ENCODE measurements around the gene PDE4D. TPM values are rescaled to one million over a fixed set of nuclear protein-coding genes. Genes with fewer than 3 reads are reported as not detected.

PDE4D gene
- total RNA-seq, 1 donor from 2014 or later, result 14.2 TPM

- no peaks in the 10 kb centered on the region for H4K20me1 ChIP-seq (ENCODE audit: insufficient read depth, low read length)
- Mint-ChIP-seq H3K4me3 (ENCODE audit: unreplicated experiment) (no peak overlapping the region), H3K4me1 (ENCODE audit: low read depth, unreplicated experiment) (no peaks in the 10 kb centered on the region), H3K27me3 (ENCODE audit: low read depth, unreplicated experiment) (no peaks in the 10 kb centered on the region), H3K27ac (ENCODE audit: unreplicated experiment) (no peak overlapping the region), H3K9me3 (ENCODE audit: unreplicated experiment) (no peaks in the 10 kb centered on the region), H3K36me3 (ENCODE audit: low read depth, unreplicated experiment) (no peaks in the 10 kb centered on the region)
- H3K79me2 ChIP-seq (ENCODE audit: insufficient read depth, low read length), result no peaks in the 10 kb centered on the region
- H3K9ac ChIP-seq (ENCODE audit: low read length), result no peak overlapping the region
- H3K4me2 ChIP-seq (ENCODE audit: low read length), result no peak overlapping the region
- FAIRE-seq (no peak), DNase-seq (ENCODE audit: low read depth) (no peak)
- H3K27ac ChIP-seq (ENCODE audit: low read depth, low read length), result no peak overlapping the region
- H2AFZ ChIP-seq (ENCODE audit: low read depth, low read length), result no peak overlapping the region
- H3K27me3 ChIP-seq (ENCODE audit: insufficient read depth, low read length), result no peaks in the 10 kb centered on the region
- no peak overlapping the region for H3K4me3 ChIP-seq (ENCODE audit: insufficient read depth, low read depth, low read length)
- TF ChIP-seq CTCF (IDR thresholded peaks at IDR 0.05; ENCODE audit: insufficient read depth, low read depth, low read length) (no peak), EZH2 (IDR thresholded peaks at IDR 0.05; ENCODE audit: insufficient read depth, low read length) (no peak)
- H3K9me3 ChIP-seq (ENCODE audit: insufficient read depth, low read depth, low read length), result no peaks in the 10 kb centered on the region
- no peaks in the 10 kb centered on the region for H3K4me1 ChIP-seq (ENCODE audit: insufficient read depth, low read length)
- H3K36me3 ChIP-seq (ENCODE audit: insufficient read depth, low read length), result no peaks in the 10 kb centered on the region
Measured at GRCh38 chr5:59436364-59437148, 457.0 kb downstream of the PDE4D start.

- no peak overlapping the region for H3K9ac ChIP-seq (ENCODE audit: low read length)
- no peak for TF ChIP-seq EZH2 (IDR thresholded peaks at IDR 0.05; ENCODE audit: insufficient read depth, low read length)
- TF ChIP-seq CTCF (IDR thresholded peaks at IDR 0.05; ENCODE audit: insufficient read depth, low read depth, low read length), result no peak
- FAIRE-seq (no peak), DNase-seq (ENCODE audit: low read depth) (no peak)
- Mint-ChIP-seq H3K36me3 (ENCODE audit: low read depth, unreplicated experiment) (no peaks in the 10 kb centered on the region), H3K4me1 (ENCODE audit: low read depth, unreplicated experiment) (no peaks in the 10 kb centered on the region), H3K27ac (ENCODE audit: unreplicated experiment) (no peak overlapping the region), H3K4me3 (ENCODE audit: unreplicated experiment) (no peak overlapping the region), H3K27me3 (ENCODE audit: low read depth, unreplicated experiment) (no peaks in the 10 kb centered on the region), H3K9me3 (ENCODE audit: unreplicated experiment) (no peaks in the 10 kb centered on the region)
- H4K20me1 ChIP-seq (ENCODE audit: insufficient read depth, low read length), result no peaks in the 10 kb centered on the region
- H3K9me3 ChIP-seq (ENCODE audit: insufficient read depth, low read depth, low read length), result no peaks in the 10 kb centered on the region
- no peaks in the 10 kb centered on the region for H3K36me3 ChIP-seq (ENCODE audit: insufficient read depth, low read length)
- H2AFZ ChIP-seq (ENCODE audit: low read depth, low read length), result no peak overlapping the region
- no peak overlapping the region for H3K4me2 ChIP-seq (ENCODE audit: low read length)
- H3K27me3 ChIP-seq (ENCODE audit: insufficient read depth, low read length), result no peaks in the 10 kb centered on the region
- no peak overlapping the region for H3K4me3 ChIP-seq (ENCODE audit: insufficient read depth, low read depth, low read length)
- no peaks in the 10 kb centered on the region for H3K79me2 ChIP-seq (ENCODE audit: insufficient read depth, low read length)
- H3K4me1 ChIP-seq (ENCODE audit: insufficient read depth, low read length), result no peaks in the 10 kb centered on the region
- H3K27ac ChIP-seq (ENCODE audit: low read depth, low read length), result no peak overlapping the region
Measured at GRCh38 chr5:59433174-59433573, 460.4 kb downstream of the PDE4D start.

GRCh38 chr5:59430066-59430685 is 463.4 kb downstream of the PDE4D start:
- no peaks in the 10 kb centered on the region for H3K27me3 Mint-ChIP-seq (ENCODE audit: low read depth, unreplicated experiment)
- Histone ChIP-seq H3K9ac (ENCODE audit: low read length) (no peak overlapping the region), H3K4me2 (ENCODE audit: low read length) (no peak overlapping the region), H3K79me2 (ENCODE audit: insufficient read depth, low read length) (no peaks in the 10 kb centered on the region), H3K36me3 (ENCODE audit: insufficient read depth, low read length) (no peaks in the 10 kb centered on the region), H3K27ac (ENCODE audit: low read depth, low read length) (no peak overlapping the region), H3K4me3 (ENCODE audit: insufficient read depth, low read depth, low read length) (no peak overlapping the region), H3K9me3 (ENCODE audit: insufficient read depth, low read depth, low read length) (no peaks in the 10 kb centered on the region), H4K20me1 (ENCODE audit: insufficient read depth, low read length) (no peaks in the 10 kb centered on the region), H2AFZ (ENCODE audit: low read depth, low read length) (no peak overlapping the region), H3K4me1 (ENCODE audit: insufficient read depth, low read length) (no peaks in the 10 kb centered on the region), H3K27me3 (ENCODE audit: insufficient read depth, low read length) (no peaks in the 10 kb centered on the region)
- TF ChIP-seq CTCF (IDR thresholded peaks at IDR 0.05; ENCODE audit: insufficient read depth, low read depth, low read length) (no peak), EZH2 (IDR thresholded peaks at IDR 0.05; ENCODE audit: insufficient read depth, low read length) (no peak)
- H3K9me3 Mint-ChIP-seq (ENCODE audit: unreplicated experiment), result no peaks in the 10 kb centered on the region
- no peaks in the 10 kb centered on the region for H3K4me1 Mint-ChIP-seq (ENCODE audit: low read depth, unreplicated experiment)
- no peak for FAIRE-seq
- no peak for DNase-seq (ENCODE audit: low read depth)
- no peak overlapping the region for H3K4me3 Mint-ChIP-seq (ENCODE audit: unreplicated experiment)
- no peak overlapping the region for H3K27ac Mint-ChIP-seq (ENCODE audit: unreplicated experiment)
- no peaks in the 10 kb centered on the region for H3K36me3 Mint-ChIP-seq (ENCODE audit: low read depth, unreplicated experiment)

Measured in astrocyte (in vitro differentiated cells and primary cell).